Measurements from ENCODE around the gene SARM1. TPM values are rescaled to one million over a fixed set of nuclear protein-coding genes. Genes with fewer than 3 reads are reported as not detected.
A peak's percentile ranks its signal among the peaks of the same experiment; 100 is the strongest.
"Not testable (repeated sequence)": the region's sequence is repeated elsewhere in the genome, so short reads cannot be mapped to it uniquely, and the experiment has no call there.

SARM1 gene
- total RNA-seq, 1 donor: 5.8 TPM

DNA sequence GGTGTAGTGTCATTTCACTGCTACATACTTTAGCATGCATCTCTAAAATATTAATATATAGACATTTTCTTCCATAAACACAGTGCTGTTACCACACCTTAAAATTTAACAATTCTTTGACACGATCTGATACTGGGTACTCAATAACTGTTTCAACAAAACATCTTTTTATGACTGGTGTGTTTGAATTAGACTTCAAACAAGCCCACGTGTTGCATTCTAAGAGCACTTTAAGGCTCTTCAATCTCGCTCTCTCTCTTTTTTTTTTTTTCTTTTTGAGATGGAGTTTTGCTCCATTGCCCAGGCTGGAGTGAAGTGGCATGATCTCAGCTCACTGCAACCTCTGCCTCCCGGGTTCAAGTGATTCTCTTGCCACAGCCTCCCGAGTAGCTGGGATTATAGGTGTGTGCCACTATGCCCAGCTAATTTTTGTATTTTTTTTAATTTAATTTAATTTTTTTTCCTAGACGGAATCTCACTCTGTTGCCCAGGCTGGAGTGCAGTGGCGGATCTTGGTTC is 50.4 kb downstream of the SARM1 start:
- no peak overlapping the region for H3K27ac ChIP-seq (ENCODE audit: low read depth, low read length)
- no peaks in the 10 kb centered on the region for H4K20me1 ChIP-seq (ENCODE audit: insufficient read depth, low read length)
- DNase-seq (ENCODE audit: insufficient read length, low spot score, missing footprints): no peak
- H3K27me3 ChIP-seq (ENCODE audit: insufficient read depth, low read length): peaks cover 10% of the 10 kb centered on the region
- H3K4me1 ChIP-seq (ENCODE audit: insufficient read depth, low read length): no peaks in the 10 kb centered on the region
- TF ChIP-seq, protein P1, sequence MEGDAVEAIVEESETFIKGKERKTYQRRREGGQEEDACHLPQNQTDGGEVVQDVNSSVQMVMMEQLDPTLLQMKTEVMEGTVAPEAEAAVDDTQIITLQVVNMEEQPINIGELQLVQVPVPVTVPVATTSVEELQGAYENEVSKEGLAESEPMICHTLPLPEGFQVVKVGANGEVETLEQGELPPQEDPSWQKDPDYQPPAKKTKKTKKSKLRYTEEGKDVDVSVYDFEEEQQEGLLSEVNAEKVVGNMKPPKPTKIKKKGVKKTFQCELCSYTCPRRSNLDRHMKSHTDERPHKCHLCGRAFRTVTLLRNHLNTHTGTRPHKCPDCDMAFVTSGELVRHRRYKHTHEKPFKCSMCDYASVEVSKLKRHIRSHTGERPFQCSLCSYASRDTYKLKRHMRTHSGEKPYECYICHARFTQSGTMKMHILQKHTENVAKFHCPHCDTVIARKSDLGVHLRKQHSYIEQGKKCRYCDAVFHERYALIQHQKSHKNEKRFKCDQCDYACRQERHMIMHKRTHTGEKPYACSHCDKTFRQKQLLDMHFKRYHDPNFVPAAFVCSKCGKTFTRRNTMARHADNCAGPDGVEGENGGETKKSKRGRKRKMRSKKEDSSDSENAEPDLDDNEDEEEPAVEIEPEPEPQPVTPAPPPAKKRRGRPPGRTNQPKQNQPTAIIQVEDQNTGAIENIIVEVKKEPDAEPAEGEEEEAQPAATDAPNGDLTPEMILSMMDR (IDR thresholded peaks at IDR 0.05; ENCODE audit: extremely low read depth, low read depth, low read length): no peak
- H3K79me2 ChIP-seq (ENCODE audit: insufficient read depth, low read length): no peaks in the 10 kb centered on the region
- no peaks in the 10 kb centered on the region for H3K36me3 ChIP-seq (ENCODE audit: insufficient read depth, low read length)
- H3K4me3 ChIP-seq (ENCODE audit: insufficient read depth, low read length): no peak overlapping the region
- no peak overlapping the region for H3K4me2 ChIP-seq (ENCODE audit: insufficient read depth, low read length)
- H2AFZ ChIP-seq (ENCODE audit: low read length): no peak overlapping the region
- H3K9me3 ChIP-seq (ENCODE audit: low read depth, low read length): no peaks in the 10 kb centered on the region

DNA sequence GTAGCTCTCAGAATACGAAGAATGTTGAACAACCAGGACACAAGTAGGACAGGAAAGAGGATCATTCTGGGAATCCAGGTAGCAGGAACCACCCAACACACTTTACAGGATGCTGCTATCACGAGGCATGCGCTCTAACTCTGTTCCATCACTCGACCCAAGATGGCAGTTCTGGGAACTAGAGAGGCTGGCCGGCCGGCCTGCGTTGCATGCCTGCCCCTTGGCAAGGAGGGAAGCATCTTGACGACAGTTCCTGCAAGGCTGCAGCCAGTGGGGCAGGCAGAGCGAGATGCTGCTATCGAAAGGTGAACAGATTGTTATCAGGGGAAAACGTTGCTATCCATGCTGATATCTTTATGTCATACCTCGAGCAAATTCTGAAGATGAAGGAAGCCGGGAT is 53.7 kb downstream of the SARM1 start:
- Histone ChIP-seq H3K4me3 (ENCODE audit: insufficient read depth, low read length) (no peak overlapping the region), H3K27ac (ENCODE audit: low read depth, low read length) (no peak overlapping the region), H3K27me3 (ENCODE audit: insufficient read depth, low read length) (peaks cover 10% of the 10 kb centered on the region), H3K4me2 (ENCODE audit: insufficient read depth, low read length) (no peak overlapping the region), H3K9me3 (ENCODE audit: low read depth, low read length) (no peaks in the 10 kb centered on the region), H3K79me2 (ENCODE audit: insufficient read depth, low read length) (no peaks in the 10 kb centered on the region), H3K36me3 (ENCODE audit: insufficient read depth, low read length) (no peaks in the 10 kb centered on the region), H3K4me1 (ENCODE audit: insufficient read depth, low read length) (no peaks in the 10 kb centered on the region), H2AFZ (ENCODE audit: low read length) (no peak overlapping the region), H4K20me1 (ENCODE audit: insufficient read depth, low read length) (no peaks in the 10 kb centered on the region)
- DNase-seq (ENCODE audit: insufficient read length, low spot score, missing footprints): no peak
- TF ChIP-seq, protein P1 (IDR thresholded peaks at IDR 0.05; ENCODE audit: extremely low read depth, low read depth, low read length): no peak

DNA sequence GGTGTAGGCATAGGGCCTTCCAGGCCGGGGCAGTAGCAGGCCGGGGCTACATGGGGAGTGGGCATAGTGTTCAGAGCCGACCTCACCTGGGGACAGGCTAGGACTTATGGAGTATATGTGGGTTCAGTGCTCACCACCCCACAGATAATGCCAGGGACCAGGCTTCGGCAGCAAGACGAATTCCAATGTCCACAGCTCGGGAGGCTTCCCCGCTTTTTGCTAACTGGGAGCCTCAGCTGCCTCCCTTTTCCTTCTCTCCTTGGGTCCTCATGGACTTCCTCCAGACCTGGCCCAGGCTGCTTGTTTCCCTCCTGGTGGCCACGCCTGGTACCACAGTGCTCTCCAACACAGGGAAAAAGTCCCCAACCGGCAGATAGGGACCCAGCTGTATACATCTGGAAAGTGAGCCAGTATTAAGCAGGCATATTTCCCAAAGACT is 54.6 kb downstream of the SARM1 start:
- no peak for DNase-seq (ENCODE audit: insufficient read length, low spot score, missing footprints)
- TF ChIP-seq, protein P1 (IDR thresholded peaks at IDR 0.05; ENCODE audit: extremely low read depth, low read depth, low read length): peak; percentile 41
- H3K4me1 ChIP-seq (ENCODE audit: insufficient read depth, low read length): no peaks in the 10 kb centered on the region
- H3K79me2 ChIP-seq (ENCODE audit: insufficient read depth, low read length): no peaks in the 10 kb centered on the region
- H3K4me2 ChIP-seq (ENCODE audit: insufficient read depth, low read length): no peak overlapping the region
- H3K36me3 ChIP-seq (ENCODE audit: insufficient read depth, low read length): no peaks in the 10 kb centered on the region
- peaks cover 12% of the 10 kb centered on the region for H3K27me3 ChIP-seq (ENCODE audit: insufficient read depth, low read length)
- no peak overlapping the region for H2AFZ ChIP-seq (ENCODE audit: low read length)
- no peaks in the 10 kb centered on the region for H4K20me1 ChIP-seq (ENCODE audit: insufficient read depth, low read length)
- H3K4me3 ChIP-seq (ENCODE audit: insufficient read depth, low read length): no peak overlapping the region
- no peak overlapping the region for H3K27ac ChIP-seq (ENCODE audit: low read depth, low read length)
- H3K9me3 ChIP-seq (ENCODE audit: low read depth, low read length): no peaks in the 10 kb centered on the region

DNA sequence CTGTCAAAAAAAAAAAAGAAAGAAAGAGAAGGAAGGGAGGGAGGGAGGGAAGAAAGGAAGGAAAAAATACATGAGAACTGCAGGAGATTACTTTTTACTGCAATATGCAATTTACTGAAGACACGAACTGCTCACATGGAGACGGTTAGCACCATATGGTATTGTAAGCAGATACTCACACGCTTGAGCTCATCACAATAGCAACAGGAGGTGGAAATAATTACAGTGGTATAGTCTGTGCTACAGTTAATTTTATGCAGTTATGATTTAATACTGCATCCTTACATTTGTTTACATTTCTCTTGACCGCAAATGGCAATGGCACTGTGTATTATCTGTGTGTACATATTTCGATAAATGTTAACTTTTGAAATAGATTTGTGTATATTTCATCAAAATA is 55.9 kb downstream of the SARM1 start:
- H3K4me2 ChIP-seq (ENCODE audit: insufficient read depth, low read length): no peak overlapping the region
- H3K4me1 ChIP-seq (ENCODE audit: insufficient read depth, low read length): no peaks in the 10 kb centered on the region
- no peaks in the 10 kb centered on the region for H3K9me3 ChIP-seq (ENCODE audit: low read depth, low read length)
- H3K4me3 ChIP-seq (ENCODE audit: insufficient read depth, low read length): no peak overlapping the region
- no peaks in the 10 kb centered on the region for H3K36me3 ChIP-seq (ENCODE audit: insufficient read depth, low read length)
- no peak for DNase-seq (ENCODE audit: insufficient read length, low spot score, missing footprints)
- no peak overlapping the region for H2AFZ ChIP-seq (ENCODE audit: low read length)
- H3K27ac ChIP-seq (ENCODE audit: low read depth, low read length): no peak overlapping the region
- H3K79me2 ChIP-seq (ENCODE audit: insufficient read depth, low read length): no peaks in the 10 kb centered on the region
- TF ChIP-seq, protein P1 (IDR thresholded peaks at IDR 0.05; ENCODE audit: extremely low read depth, low read depth, low read length): no peak
- H3K27me3 ChIP-seq (ENCODE audit: insufficient read depth, low read length): peaks cover 16% of the 10 kb centered on the region
- no peaks in the 10 kb centered on the region for H4K20me1 ChIP-seq (ENCODE audit: insufficient read depth, low read length)

- H3K27ac ChIP-seq (ENCODE audit: low read depth, low read length); H3K9me3 ChIP-seq (ENCODE audit: low read depth, low read length); H3K4me1 ChIP-seq (ENCODE audit: insufficient read depth, low read length); H2AFZ ChIP-seq (ENCODE audit: low read length); H3K79me2 ChIP-seq (ENCODE audit: insufficient read depth, low read length); H3K36me3 ChIP-seq (ENCODE audit: insufficient read depth, low read length); H3K4me3 ChIP-seq (ENCODE audit: insufficient read depth, low read length); H3K4me2 ChIP-seq (ENCODE audit: insufficient read depth, low read length); H4K20me1 ChIP-seq (ENCODE audit: insufficient read depth, low read length); DNase-seq (ENCODE audit: insufficient read length, low spot score, missing footprints): not testable (repeated sequence)
- H3K27me3 ChIP-seq (ENCODE audit: insufficient read depth, low read length): peaks cover 20% of the 10 kb centered on the region
These were observed 56.5 kb downstream of the SARM1 start for GRCh38 chr17:28427982-28428381.
